Esophagus muscularis mucosa (tissue), 3 donors: ENCODE results near the gene IL12A.

Experiments
- CTCF ChIP-seq, 3 experiments: fragments of 200-600 bp in 2 of 3; fragments of 450-650 bp in 1 of 3; sonication (generic) in 2 of 3; IDR thresholded peaks; one replicate each; pipeline ENCODE4 v1.5.1; 2017 to 2019; ENCODE audit warnings: antibody characterized with exemption in 3 of 3, mild to moderate bottlenecking in 2 of 3, moderate library complexity in 1 of 3
- POLR2A ChIP-seq: fragments of 450-650 bp; IDR thresholded peaks from one replicate; pipeline ENCODE4 v1.6.1; 2017; ENCODE audit warnings: antibody characterized with exemption, moderate library complexity, mild to moderate bottlenecking, low read depth

GRCh38 chr3:160001148-160001760, 12.6 kb downstream of the IL12A start:
- TF ChIP-seq POLR2A = no peak
- no peak for TF ChIP-seq CTCF (IDR thresholded peaks at IDR 0.05)
